HG03571 (cell line): ENCODE results near the gene SLC22A23.
A peak's percentile ranks its signal among the peaks of the same experiment; 100 is the strongest.

Experiments
- ATAC-seq: cut with Tn5 transposase; IDR thresholded peaks from one replicate; pipeline ENCODE4 v1.9.1; 2021; ENCODE audit not compliant: unreplicated experiment

SLC22A23 gene

GRCh38 chr6:3356056-3356823, 100.6 kb downstream of the SLC22A23 start:
- ATAC-seq, result peak; percentile 86

DNA sequence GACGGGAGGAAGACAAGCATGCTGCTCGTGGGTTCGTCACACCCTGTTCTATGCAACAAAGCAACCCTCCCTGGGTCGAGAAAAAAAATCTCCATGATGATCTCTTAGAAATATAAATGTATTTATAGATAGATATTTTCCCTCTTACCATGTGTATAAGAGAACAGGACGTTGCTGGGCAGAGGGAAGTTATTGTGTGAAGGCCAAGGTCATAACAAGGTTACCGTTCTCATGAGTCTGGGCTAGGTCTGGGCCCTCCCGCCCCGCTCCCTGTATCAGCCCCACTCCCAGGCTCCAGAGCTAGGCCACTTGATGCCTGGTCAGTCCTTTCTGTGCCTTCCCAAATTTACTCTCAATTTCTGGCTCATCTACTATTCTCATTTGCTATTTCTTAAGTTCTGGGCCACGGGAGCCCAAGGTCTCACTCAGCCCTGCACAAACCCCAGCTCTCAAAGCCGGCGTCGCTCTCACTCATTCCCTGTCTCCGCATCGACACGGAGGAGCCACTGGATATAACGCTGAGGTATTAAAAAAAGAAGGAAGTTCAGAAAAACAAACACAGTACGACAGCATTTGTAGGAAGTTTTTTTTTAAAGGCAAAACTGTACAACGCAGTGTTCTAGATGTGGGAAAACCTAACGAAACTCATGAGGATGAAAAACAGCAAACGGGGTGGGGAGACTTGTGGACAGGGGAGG, 101.3 kb downstream of the SLC22A23 start:
- no peak for ATAC-seq

DNA sequence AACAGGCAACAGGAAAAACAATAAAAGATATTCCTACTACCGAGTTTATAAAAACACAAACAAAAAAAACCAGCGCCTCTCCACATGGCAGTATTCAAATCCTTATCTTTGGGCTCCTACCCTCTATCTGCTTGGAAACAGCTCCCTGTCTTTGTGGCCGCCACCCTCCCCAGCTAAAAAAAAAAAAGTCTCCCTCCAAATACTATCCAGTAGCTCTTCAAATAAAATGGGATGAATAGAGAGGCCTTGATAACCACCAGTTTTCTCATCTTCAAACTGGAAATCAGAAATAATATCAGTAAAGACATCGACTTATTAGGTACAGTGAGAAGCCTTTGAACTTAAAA, 101.9 kb downstream of the SLC22A23 start:
- no peak for ATAC-seq

- ATAC-seq, result no peak
These were observed 102.9 kb downstream of the SLC22A23 start for GRCh38 chr6:3353939-3354338.

DNA sequence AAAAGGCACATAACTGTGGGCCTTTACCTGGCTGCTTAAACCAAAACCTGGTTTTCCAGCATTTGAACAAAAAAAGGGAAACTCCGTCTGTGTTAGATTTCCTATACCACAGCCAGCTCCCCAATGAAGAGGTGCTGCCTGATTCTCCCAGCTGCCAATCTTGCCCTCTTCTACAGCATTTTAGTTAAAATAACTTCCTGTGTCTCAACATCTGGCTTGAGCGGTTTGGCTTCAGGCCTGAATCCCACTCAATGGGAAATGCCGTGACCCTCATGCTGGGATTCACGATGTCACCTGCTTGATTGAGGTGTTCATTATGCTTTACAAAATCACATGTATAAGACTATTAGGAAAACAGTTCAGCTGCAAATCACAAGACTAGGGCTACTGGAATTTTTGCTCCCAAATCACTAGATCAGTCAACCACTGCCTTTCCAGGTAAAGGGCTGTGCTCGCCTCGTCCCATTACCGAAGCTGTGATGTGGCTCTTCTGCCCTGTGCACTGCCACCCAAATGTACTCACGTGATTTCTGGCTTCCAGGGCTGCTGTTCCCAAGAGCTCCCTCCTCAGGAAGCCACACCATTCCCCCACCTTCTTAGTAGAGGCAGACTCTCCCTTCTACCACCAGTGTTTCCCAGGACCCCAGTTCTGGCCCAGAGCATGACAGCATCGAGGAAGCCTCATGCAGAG, 103.5 kb downstream of the SLC22A23 start:
- ATAC-seq, result no peak

DNA sequence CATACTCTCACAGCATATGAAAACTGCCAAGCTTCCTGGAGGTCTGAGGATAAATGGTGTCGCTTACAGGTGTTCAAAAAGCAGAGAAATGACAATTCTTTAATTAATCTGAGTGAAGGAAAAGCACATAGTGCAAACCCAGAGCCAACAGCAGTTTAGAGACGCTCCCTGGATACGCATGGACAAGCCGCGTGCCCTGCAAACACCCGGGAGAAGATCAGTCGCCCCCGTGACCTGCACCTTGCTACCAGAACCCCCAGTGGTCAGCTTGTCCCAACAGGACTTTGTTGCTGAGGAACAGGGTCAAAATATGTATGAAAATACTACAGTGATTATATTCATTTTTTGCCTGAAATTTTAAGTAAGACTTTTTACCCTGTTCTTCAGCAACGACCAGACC, 104.2 kb downstream of the SLC22A23 start:
- ATAC-seq, result no peak

GRCh38 chr6:3351829-3352524, 104.9 kb downstream of the SLC22A23 start:
- ATAC-seq, result no peak

GRCh38 chr6:3351105-3351676, 105.7 kb downstream of the SLC22A23 start:
- no peak for ATAC-seq

DNA sequence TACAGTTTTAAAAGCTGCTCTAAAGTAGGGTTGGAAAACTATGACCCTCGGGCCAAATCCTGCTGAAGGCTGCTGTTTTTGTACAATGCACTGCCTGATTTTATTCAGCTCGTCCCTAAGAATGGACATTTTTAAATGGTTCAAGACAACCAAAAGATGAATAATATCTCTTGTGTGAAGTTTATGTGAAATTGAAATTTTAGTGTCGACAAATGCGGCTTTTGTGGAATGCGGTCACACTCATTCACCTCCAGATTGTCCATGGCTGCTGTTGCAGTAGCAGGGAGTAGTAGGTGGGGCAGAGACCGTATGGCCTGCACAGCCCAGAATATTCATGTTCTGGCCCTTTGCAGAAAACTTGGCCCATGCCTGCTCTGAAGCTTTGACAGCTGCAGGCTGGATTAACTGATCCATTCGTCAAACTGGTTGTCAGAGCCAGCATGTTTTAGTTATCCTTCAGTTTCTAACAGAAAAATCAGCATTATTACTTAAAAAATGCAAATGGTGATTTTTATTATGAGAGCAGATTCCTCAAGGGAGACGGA, 106.5 kb downstream of the SLC22A23 start:
- ATAC-seq, result no peak

- no peak for ATAC-seq
These were observed 107.2 kb downstream of the SLC22A23 start for GRCh38 chr6:3349388-3350251.

DNA sequence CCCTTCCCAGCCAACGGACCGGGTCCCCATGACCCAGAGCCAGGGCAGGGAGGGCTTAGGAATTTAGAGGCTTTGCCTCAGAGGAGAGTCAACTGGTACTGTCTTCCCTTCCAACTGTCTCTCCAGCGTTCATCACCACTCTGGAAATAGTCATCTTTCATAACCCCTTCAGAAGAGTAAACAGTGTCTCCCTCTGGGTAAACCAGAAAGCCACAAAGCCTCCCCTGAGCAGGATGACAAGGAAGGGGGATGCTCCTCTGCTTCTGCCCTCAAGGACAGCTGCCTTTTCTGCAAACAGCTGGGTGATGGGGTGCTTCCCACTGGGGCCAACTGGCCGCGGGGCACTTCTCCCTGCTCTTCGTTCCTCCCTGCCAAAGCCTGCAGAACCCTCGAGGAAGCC, 108.0 kb downstream of the SLC22A23 start:
- ATAC-seq, result no peak

DNA sequence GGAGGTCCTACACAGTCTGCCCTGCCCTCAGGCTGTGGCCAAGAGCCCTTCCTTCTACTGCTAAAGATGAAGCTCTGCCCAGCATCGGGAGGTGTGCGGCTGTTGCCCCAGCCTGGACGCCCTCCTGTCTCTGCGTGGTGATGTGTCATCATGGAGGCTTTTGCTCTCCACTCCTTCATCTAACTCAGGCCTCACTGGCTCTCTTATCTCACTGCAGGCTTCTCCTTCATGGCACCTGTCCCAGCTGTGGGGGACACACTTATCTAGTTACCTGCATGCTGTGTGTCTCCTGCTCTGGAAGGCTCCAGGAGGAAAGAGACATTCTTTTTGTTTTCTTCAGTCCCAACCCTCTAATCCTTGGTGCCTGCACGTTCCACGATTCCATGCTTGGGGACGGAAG, 109.0 kb downstream of the SLC22A23 start:
- no peak for ATAC-seq

- no peak for ATAC-seq
These were observed 109.6 kb downstream of the SLC22A23 start for GRCh38 chr6:3347247-3347646.

DNA sequence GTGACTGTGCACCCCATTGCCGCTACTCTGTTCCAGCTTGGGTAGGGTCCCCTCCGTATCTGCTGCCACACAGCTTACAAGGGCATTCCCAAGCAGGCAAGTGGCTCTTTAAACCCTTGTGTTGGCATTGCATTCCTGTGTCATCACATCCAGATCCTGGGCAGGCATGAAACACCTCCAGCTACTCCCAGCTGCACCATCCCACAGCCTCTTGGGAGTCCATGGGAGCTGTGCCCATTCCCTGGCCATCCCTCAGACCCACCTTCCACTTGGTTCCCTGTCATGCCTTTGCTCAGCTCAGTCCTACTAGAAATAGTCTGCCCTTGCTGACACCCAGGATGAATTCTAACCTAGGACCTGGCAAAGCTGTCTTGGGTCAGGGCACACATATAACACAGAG, 110.4 kb downstream of the SLC22A23 start:
- ATAC-seq, result no peak

DNA sequence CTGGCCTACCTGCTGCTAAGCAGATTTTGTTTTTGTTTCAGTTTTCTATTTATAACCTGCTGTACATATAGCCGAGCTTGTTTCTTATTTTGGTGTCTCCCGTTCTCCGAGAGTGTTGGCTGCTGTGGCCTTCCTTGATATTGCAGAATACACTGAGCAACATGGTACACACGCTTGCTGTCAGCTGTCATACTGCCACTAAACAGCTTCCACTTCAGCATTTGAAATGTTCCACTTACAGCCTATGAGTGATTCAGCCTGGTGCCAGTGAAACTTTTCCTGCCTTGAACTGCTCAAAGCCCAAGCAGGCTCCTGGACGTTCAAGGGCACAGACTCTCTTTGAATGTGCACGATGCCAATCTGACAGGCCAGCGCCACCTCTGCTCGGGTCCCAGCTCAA, 111.0 kb downstream of the SLC22A23 start:
- no peak for ATAC-seq

GRCh38 chr6:3343089-3343883, 113.6 kb downstream of the SLC22A23 start:
- ATAC-seq, result no peak

- ATAC-seq, result no peak
These were observed 115.4 kb downstream of the SLC22A23 start for GRCh38 chr6:3341467-3341866.

DNA sequence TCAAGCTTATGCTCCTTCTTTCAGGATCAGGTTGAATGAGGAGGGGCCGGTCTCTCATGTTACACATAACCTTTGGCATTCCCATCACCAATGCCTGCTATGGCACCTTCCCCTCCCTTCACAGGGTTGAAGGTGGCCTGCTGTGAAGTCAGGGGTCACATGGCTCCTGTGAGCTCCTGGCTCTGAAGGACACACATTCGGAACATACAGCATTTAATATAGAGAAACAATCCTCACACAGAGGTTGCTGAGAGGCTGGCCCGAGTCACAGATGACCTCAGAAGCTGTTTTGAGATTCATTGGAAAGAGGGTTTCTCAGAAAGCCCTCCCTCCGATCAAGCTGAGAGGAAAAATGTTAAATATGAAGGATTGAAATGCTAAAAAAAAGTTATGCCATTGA, 116.0 kb downstream of the SLC22A23 start:
- ATAC-seq, result no peak

- ATAC-seq, result no peak
These were observed 116.5 kb downstream of the SLC22A23 start for GRCh38 chr6:3340358-3340802.
